Measurements from ENCODE around the gene TEX22.

The TEX22 gene

GRCh38 chr14:105444859-105445258 is 46.5 kb downstream of the TEX22 start:
- DNase-seq: no peak

- no peak for DNase-seq
Observed at GRCh38 chr14:105445290-105445689, 47.0 kb downstream of the TEX22 start.

- DNase-seq: no peak
Observed at GRCh38 chr14:105445901-105446845, 47.8 kb downstream of the TEX22 start.

- no peak for DNase-seq
Observed at GRCh38 chr14:105446971-105447370, 48.6 kb downstream of the TEX22 start.

- no peak for DNase-seq
Observed at GRCh38 chr14:105447651-105448640, 49.6 kb downstream of the TEX22 start.

- DNase-seq: peak; percentile 65
Observed at GRCh38 chr14:105448706-105449111, 50.4 kb downstream of the TEX22 start.

GRCh38 chr14:105449276-105450122 is 51.2 kb downstream of the TEX22 start:
- DNase-seq: no peak

GRCh38 chr14:105450123-105450505 is 51.8 kb downstream of the TEX22 start:
- DNase-seq: no peak

- DNase-seq: no peak
Observed at GRCh38 chr14:105450864-105451720, 52.8 kb downstream of the TEX22 start.

- no peak for DNase-seq
Observed at GRCh38 chr14:105452963-105453362, 54.6 kb downstream of the TEX22 start.

GRCh38 chr14:105453847-105454246 is 55.5 kb downstream of the TEX22 start:
- DNase-seq: no peak

- no peak for DNase-seq
Observed at GRCh38 chr14:105455086-105455640, 56.8 kb downstream of the TEX22 start.

- DNase-seq: no peak
Observed at GRCh38 chr14:105455766-105456660, 57.7 kb downstream of the TEX22 start.

- DNase-seq: no peak
Observed at GRCh38 chr14:105456736-105457617, 58.6 kb downstream of the TEX22 start.

GRCh38 chr14:105458010-105458409 is 59.7 kb downstream of the TEX22 start:
- DNase-seq: no peak

- DNase-seq: no peak
Observed at GRCh38 chr14:105458571-105458970, 60.2 kb downstream of the TEX22 start.

GRCh38 chr14:105460116-105460515 is 61.8 kb downstream of the TEX22 start:
- no peak for DNase-seq

GRCh38 chr14:105460616-105461015 is 62.3 kb downstream of the TEX22 start:
- no peak for DNase-seq

- no peak for DNase-seq
Observed at GRCh38 chr14:105461903-105462302, 63.6 kb downstream of the TEX22 start.

All from T-helper 9 cell (primary cell).